IPS-NIHi7 (cell line): Measurements from ENCODE around the gene FGFBP1.
A peak's percentile ranks its signal among the peaks of the same experiment; 100 is the strongest.

Experiments used
- DNase-seq: peaks from one replicate; pipeline ENCODE4 v3.0.0; 2012; ENCODE audit warnings: mixed read lengths; ENCODE audit errors: extremely low spot score

The FGFBP1 gene

GRCh38 chr4:15938640-15939039 is at the start of gene FGFBP1:
FGFBP1 (minus strand) TSS chr4:15938740; CDS start chr4:15936632, 2,108 bp downstream.
- no peak for DNase-seq

DNA sequence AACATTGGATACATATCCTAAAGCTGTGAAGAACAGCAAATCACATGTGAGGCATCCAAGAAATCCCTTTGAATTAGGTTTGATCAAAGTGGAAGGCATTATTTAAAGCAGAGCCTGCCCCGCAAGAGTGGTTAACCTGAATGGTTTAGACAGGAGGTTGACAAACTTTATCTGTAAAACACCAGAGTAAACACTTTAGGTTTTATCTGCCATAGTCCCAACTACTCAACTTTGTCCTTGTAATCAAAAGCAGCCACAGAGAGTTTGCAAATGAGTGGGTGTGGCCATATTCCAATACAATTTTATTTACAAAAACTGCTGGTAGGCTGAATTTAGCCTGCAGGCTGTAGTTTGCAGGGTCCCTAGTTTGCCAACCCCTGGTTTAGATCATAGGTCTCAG is 49.7 kb upstream of the FGFBP1 start:
- no peak for DNase-seq

GRCh38 chr4:15986907-15987306 is 48.4 kb upstream of the FGFBP1 start:
- DNase-seq: no peak

- no peak for DNase-seq
Observed at GRCh38 chr4:15983610-15984009, 45.1 kb upstream of the FGFBP1 start.

- DNase-seq: no peak
Observed at GRCh38 chr4:15982842-15983524, 44.4 kb upstream of the FGFBP1 start.

DNA sequence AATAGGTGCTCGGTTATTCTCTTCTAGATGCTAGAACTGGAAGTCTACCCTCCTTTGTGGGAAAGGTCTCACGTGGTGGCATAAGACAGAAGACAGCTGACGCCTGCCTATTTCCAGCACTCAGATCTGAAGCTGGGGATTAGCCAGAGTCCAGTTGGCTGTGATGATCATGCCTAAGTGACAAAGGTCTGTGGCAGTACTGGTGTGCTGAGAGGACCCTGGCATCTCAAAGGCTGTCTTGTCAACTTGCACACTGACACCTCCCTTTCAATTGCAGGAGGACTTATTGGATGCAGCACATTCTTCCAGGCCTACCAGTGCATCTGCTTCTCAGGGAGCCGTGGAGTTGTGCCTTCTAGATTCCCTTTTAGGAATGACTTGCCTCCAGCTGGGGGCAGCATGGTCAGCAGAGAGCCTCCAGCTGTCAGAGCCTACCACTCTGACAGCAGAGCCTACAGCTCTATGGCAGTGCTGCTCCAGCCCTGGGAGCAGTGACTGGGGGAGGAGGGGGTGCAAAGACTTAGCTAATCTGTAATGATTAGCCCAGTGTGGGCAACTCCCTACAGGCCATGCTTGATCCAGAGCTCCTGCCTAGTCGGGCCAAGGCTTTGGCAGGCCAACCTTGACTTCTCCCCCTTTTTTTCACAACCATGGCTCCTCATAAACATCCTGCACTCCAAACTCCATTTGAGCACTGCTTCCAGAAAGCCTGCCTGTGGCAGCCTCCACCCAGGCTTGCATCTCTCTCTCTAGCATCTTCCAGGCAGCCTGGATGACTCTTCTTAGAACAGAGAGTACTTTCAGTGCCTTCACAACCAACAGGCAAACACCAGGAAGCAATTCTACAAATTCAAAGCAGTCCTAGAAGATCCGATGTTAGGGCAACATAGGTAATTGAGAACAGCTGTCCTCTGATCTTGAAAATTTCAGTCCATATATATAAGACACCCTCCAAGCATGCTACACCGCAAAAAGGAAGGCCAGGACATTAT is 38.2 kb upstream of the FGFBP1 start:
- peak; percentile 55 for DNase-seq

GRCh38 chr4:15971068-15971801 is 32.7 kb upstream of the FGFBP1 start:
- DNase-seq: no peak

- DNase-seq: no peak
Observed at GRCh38 chr4:15968551-15969300, 30.2 kb upstream of the FGFBP1 start.

DNA sequence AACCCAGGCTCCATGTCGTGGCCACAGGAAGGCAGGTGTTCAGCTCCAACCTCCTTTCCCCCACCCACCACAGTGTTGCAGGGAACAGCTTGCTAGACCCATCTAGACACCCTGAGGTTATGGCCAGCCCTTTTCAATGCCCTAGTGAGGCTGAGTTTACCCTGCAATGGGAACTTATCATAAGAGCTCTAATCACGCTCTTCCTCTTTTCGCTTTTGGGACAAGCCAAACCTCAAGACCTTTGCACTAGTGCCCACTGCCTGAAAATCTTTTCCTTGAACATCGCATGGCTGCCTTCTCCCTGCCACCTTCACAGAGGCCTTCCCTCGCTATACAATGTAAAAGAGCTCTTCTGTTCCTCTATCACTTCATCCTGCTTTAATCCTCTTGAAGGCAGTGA is 26.8 kb upstream of the FGFBP1 start:
- no peak for DNase-seq

DNA sequence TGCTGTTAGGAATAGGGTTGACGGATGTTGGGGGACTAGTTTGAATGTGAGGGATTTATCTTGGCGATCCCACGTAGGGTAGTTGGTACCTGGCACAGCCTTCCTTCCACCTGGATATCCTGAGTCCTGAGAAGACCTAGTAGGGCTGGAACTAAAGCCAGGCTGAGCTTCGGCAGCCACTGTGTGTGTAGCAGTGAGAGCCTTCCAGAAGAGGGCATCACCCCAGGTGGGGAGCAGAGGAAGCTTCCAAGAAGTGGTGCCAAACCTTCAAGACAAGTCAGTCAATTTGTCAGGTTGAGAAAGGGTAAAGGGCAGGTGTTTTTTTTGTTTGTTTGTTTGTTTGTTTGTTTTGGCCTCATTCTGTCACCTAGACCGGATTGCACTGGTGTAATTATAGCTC is 25.6 kb upstream of the FGFBP1 start:
- DNase-seq: peak; percentile 62

- DNase-seq: no peak
Observed at GRCh38 chr4:15963576-15963975, 25.0 kb upstream of the FGFBP1 start.

DNA sequence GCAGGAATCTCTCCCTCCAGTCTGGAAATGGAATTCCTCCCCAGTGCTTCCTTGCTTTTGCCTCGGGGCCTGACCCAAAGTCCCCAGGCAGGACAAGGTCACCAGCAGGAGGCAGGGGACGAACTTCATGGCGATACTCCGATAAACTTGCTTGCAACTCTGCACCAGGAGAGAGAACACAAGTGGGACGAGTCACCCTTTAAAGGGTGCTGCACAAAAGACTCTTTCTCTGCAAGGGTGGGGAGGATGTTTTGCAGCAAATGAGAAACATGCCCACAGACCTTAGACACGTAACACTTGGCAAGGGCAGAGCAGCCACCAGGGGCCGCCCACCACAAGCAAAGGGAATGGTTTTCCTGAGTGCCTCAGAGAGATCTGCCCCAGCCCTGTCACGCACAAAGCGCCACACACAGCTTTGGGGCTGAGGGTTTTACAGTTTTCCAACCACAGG is 24.5 kb upstream of the FGFBP1 start, which contains the start of gene FGFBP2:
FGFBP2 (minus strand) TSS at position 175 of the 451 bp plus-strand sequence; CDS start at position 129, 46 bp downstream.
- DNase-seq: peak; percentile 79

GRCh38 chr4:15961781-15962510 is 23.4 kb upstream of the FGFBP1 start:
- no peak for DNase-seq

DNA sequence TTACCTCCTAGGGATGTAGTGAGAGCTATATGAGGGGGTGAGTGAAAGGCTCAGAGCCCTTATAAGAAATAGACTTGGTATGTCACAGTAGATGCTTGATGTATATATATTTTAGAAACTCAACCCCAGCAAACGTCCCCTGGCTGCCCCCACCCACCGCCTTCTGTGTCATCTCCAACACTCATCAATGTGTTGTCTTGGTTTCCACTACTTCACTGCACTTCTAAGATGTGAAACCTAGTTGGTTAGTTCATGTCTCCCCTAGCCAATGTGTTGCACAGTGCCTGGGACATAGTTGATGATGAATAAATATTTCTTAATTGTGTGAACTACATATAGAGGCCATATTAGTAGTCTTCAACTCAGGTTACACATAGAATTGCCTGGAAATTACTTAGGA is 20.0 kb upstream of the FGFBP1 start:
- DNase-seq: no peak

GRCh38 chr4:15956179-15956850 is 17.8 kb upstream of the FGFBP1 start:
- DNase-seq: peak; percentile 87

DNA sequence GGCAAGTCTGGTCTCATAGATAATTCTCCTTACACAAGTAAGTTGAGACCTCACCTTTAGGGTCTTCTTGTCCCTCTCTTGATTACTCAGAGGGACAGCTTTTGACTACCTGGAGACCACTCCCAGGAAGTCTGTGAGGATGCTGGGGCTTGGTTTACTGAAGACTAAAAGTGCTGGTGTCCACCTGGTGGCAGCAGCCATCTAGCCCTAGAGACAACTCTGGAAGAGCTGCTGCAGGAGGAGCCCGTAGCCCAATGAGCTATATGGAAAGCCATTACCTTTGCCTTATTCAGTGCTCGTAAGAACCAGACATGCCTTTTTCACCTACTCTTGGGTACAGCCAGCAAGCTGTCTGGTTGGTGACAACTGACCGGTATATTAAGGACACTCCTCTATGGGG is 17.1 kb upstream of the FGFBP1 start:
- no peak for DNase-seq

DNA sequence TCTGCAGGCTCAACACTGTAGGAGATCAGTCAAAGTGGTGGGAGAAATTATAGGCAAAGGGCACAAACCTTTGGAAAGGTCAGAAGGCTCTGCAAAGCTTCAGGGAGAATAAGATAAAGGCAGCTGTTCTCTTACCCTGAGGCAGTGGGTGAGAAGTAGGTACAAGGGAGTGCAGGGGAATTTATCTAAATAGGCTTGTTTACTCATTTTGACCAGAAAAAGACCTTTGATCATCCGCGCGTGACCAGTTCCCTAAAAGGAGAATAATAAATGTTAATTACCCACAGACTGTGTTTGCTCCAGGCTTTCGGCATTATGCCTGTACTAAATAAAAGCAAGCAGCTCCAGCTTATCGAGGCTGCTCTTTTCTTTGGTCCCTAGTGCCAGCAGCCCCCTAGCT is 15.1 kb upstream of the FGFBP1 start:
- no peak for DNase-seq

- no peak for DNase-seq
Observed at GRCh38 chr4:15951781-15952180, 13.2 kb upstream of the FGFBP1 start.

DNA sequence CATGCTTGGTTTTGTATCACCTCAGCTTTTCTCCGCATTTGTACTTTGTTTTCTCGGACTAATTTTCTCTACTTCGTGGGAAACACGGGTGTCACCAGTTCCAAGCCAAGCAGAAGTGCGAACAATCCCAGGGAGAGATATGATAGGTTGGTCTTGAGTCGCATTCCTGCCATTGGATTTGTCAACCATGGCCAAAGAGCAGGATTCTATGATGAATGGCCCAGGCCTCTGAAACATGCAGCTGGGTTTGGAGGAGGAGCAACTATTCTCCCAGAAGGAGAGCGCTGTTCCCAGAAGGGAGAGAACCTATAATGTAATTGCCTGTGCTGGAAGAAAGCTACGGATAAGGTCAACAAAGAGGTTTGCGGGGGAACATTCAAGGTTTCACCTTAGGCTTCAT is 10.3 kb upstream of the FGFBP1 start:
- DNase-seq: no peak

DNA sequence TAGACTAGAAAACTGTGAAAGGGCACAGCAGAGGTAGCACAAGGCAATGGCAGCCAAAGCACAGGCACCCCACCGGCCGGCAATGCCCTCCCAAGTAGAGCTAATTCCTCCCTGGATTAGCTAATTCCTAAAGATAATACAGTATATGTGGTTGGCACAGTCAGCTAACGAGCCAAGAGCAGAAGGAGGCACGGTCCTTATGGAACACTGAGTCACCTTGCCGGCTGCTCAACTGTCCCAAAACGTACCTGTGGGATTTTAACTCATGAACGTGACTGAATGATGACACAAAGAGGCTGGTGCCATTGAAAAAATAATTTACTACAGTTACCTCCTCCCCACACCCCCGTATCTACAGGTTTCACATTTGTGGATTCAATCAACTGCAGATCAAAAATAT is 9.1 kb upstream of the FGFBP1 start:
- no peak for DNase-seq
